Body of pancreas (tissue), 4 donors: ENCODE data around the gene PLXNA1.

ENCODE experiments used
- CTCF ChIP-seq, 7 experiments: fragments of 450-650 bp in 4 of 7; fragments of 200-600 bp in 3 of 7; sonication (generic) in 3 of 7; IDR thresholded peaks; one replicate each; pipeline ENCODE4 v1.5.1; 2016 to 2019; ENCODE audit warnings: antibody characterized with exemption in 7 of 7
- POLR2A ChIP-seq, 3 donors: fragments of 450-650 bp; IDR thresholded peaks; one replicate each; pipeline ENCODE4 v1.6.1; 2016; ENCODE audit warnings: antibody characterized with exemption in 3 of 3, mild to moderate bottlenecking in 2 of 3

GRCh38 chr3:126999383-126999782 lies 16.5 kb downstream of the PLXNA1 start:
- TF ChIP-seq CTCF (IDR thresholded peaks at IDR 0.05) (no peak), POLR2A (IDR thresholded peaks at IDR 0.05) (no peak)
